Type B pancreatic cell (in vitro differentiated cells): ENCODE results near the gene KLHL25. TPM values are rescaled to one million over a fixed set of nuclear protein-coding genes. Genes with fewer than 3 reads are reported as not detected.

ENCODE experiments used
- DNase-seq: peaks from one replicate; pipeline ENCODE4 v3.0.0; 2021; ENCODE audit warnings: mixed read lengths; ENCODE audit not compliant: unreplicated experiment; ENCODE audit errors: extremely low spot score
- H3K27ac Mint-ChIP-seq: 2 replicates; pipeline ENCODE4 v1.8.0; 2021; ENCODE audit warnings: mild to moderate bottlenecking, mixed read lengths
- H3K27me3 Mint-ChIP-seq: 2 replicates; pipeline ENCODE4 v1.8.0; 2021; ENCODE audit warnings: mixed read lengths
- H3K36me3 Mint-ChIP-seq: 2 replicates; pipeline ENCODE4 v1.8.0; 2021; ENCODE audit warnings: mixed read lengths
- H3K4me1 Mint-ChIP-seq: one replicate; pipeline ENCODE4 v1.8.0; 2021; ENCODE audit warnings: mixed read lengths; ENCODE audit not compliant: unreplicated experiment
- H3K4me3 Mint-ChIP-seq: 2 replicates; pipeline ENCODE4 v1.8.0; 2021; ENCODE audit warnings: mild to moderate bottlenecking, mixed read lengths
- H3K9me3 Mint-ChIP-seq: 2 replicates; pipeline ENCODE4 v1.8.0; 2021; ENCODE audit warnings: mixed read lengths
- CTCF ChIP-seq: fragments of 200-600 bp; sonication (generic); conservative IDR thresholded peaks from 2 replicates; pipeline ENCODE4 v1.5.0; 2021; ENCODE audit warnings: antibody characterized with exemption, mild to moderate bottlenecking
- total RNA-seq: library from RNA; stranded (reverse); gene quantifications from 2 replicates; pipeline ENCODE4 v1.2.1, GENCODE V29; 2021; ENCODE audit warnings: low replicate concordance

The KLHL25 gene
- total RNA-seq, 1 donor from 2014 or later = 12.3 TPM

- no peak overlapping the region for H3K4me3 Mint-ChIP-seq
- no peak for DNase-seq
- no peaks in the 10 kb centered on the region for H3K27me3 Mint-ChIP-seq
- no peaks in the 10 kb centered on the region for H3K36me3 Mint-ChIP-seq
- no peak for TF ChIP-seq CTCF
- peaks cover 17% of the 10 kb centered on the region for H3K4me1 Mint-ChIP-seq
- H3K9me3 Mint-ChIP-seq = no peaks in the 10 kb centered on the region
- no peak overlapping the region for H3K27ac Mint-ChIP-seq
These were observed 32.0 kb downstream of the KLHL25 start for GRCh38 chr15:85762756-85763127.

- H3K4me1 Mint-ChIP-seq = peaks cover 17% of the 10 kb centered on the region
- no peak overlapping the region for H3K27ac Mint-ChIP-seq
These were observed 32.5 kb downstream of the KLHL25 start for GRCh38 chr15:85762039-85762755.

GRCh38 chr15:85761635-85762034, 33.1 kb downstream of the KLHL25 start:
- Mint-ChIP-seq H3K4me3 (no peak overlapping the region), H3K36me3 (no peaks in the 10 kb centered on the region), H3K27ac (no peak overlapping the region), H3K27me3 (no peaks in the 10 kb centered on the region), H3K9me3 (no peaks in the 10 kb centered on the region), H3K4me1 (peaks cover 15% of the 10 kb centered on the region)
- no peak for DNase-seq
- TF ChIP-seq CTCF = no peak

More at GRCh38 chr15:85762039-85762755, 32.5 kb downstream of the KLHL25 start:
- H3K27me3 Mint-ChIP-seq = no peaks in the 10 kb centered on the region
- no peak for TF ChIP-seq CTCF
- no peak for DNase-seq
- H3K36me3 Mint-ChIP-seq = no peaks in the 10 kb centered on the region
- H3K4me3 Mint-ChIP-seq = no peak overlapping the region
- no peaks in the 10 kb centered on the region for H3K9me3 Mint-ChIP-seq

- peaks cover 9% of the 10 kb centered on the region for H3K4me1 Mint-ChIP-seq
- no peak overlapping the region for H3K4me3 Mint-ChIP-seq
- no peak for DNase-seq
- no peak for TF ChIP-seq CTCF
- no peaks in the 10 kb centered on the region for H3K9me3 Mint-ChIP-seq
- no peak overlapping the region for H3K27ac Mint-ChIP-seq
- H3K27me3 Mint-ChIP-seq = no peaks in the 10 kb centered on the region
- no peaks in the 10 kb centered on the region for H3K36me3 Mint-ChIP-seq
These were observed 34.0 kb downstream of the KLHL25 start for GRCh38 chr15:85760531-85761371.

- no peak for DNase-seq
These were observed 34.7 kb downstream of the KLHL25 start for GRCh38 chr15:85760049-85760448.

More at GRCh38 chr15:85760049-85760448, 34.7 kb downstream of the KLHL25 start:
- peaks cover 9% of the 10 kb centered on the region for H3K4me1 Mint-ChIP-seq
- H3K27ac Mint-ChIP-seq = no peak overlapping the region
- H3K4me3 Mint-ChIP-seq = no peak overlapping the region
- no peaks in the 10 kb centered on the region for H3K36me3 Mint-ChIP-seq
- H3K27me3 Mint-ChIP-seq = no peaks in the 10 kb centered on the region
- no peaks in the 10 kb centered on the region for H3K9me3 Mint-ChIP-seq
- TF ChIP-seq CTCF = no peak
